G401.6 (cell line): Measurements from ENCODE around the gene ENOSF1.
"Not testable (repeated sequence)": the region's sequence is repeated elsewhere in the genome, so short reads cannot be mapped to it uniquely, and the experiment has no call there.

Experiments used
- FAIRE-seq: peaks from 2 replicates; lab custom pipeline; 2012; peaks lifted over from hg19 to GRCh38; lab: Jason Lieb, UNC

Gene ENOSF1

GRCh38 chr18:712401-713134, at the start of gene ENOSF1:
TSS of gene ENOSF1 (minus strand) at chr18:712630. CDS start at chr18:712587, 43 bp downstream.
- FAIRE-seq: no peak

GRCh38 chr18:759864-760263, 47.4 kb upstream of the ENOSF1 start:
- not testable (repeated sequence) for FAIRE-seq

- no peak for FAIRE-seq
Observed at GRCh38 chr18:755506-755905, 43.1 kb upstream of the ENOSF1 start.

- no peak for FAIRE-seq
Observed at GRCh38 chr18:754656-755055, 42.2 kb upstream of the ENOSF1 start.

GRCh38 chr18:750456-750855, 38.0 kb upstream of the ENOSF1 start:
- FAIRE-seq: no peak

GRCh38 chr18:744832-745597, 32.6 kb upstream of the ENOSF1 start:
- FAIRE-seq: no peak

GRCh38 chr18:741931-742512, 29.6 kb upstream of the ENOSF1 start:
- FAIRE-seq: peak; percentile 96

GRCh38 chr18:732371-732770, 19.9 kb upstream of the ENOSF1 start:
- no peak for FAIRE-seq

- no peak for FAIRE-seq
Observed at GRCh38 chr18:731185-731584, 18.8 kb upstream of the ENOSF1 start.

GRCh38 chr18:730692-731091, 18.3 kb upstream of the ENOSF1 start:
- FAIRE-seq: no peak

- FAIRE-seq: not testable (repeated sequence)
Observed at GRCh38 chr18:730120-730519, 17.7 kb upstream of the ENOSF1 start.

- FAIRE-seq: no peak
Observed at GRCh38 chr18:725646-726045, 13.2 kb upstream of the ENOSF1 start.

GRCh38 chr18:723541-724080, 11.2 kb upstream of the ENOSF1 start:
- FAIRE-seq: peak; percentile 60

GRCh38 chr18:717003-717402, 4.6 kb upstream of the ENOSF1 start:
- no peak for FAIRE-seq

GRCh38 chr18:715626-716025, 3.2 kb upstream of the ENOSF1 start:
- FAIRE-seq: no peak

GRCh38 chr18:713135-713490, 683 bp upstream of the ENOSF1 start:
- FAIRE-seq: no peak

GRCh38 chr18:711657-712400, 601 bp downstream of the ENOSF1 start:
- no peak for FAIRE-seq

GRCh38 chr18:711310-711656, 1.1 kb downstream of the ENOSF1 start:
- no peak for FAIRE-seq

GRCh38 chr18:710418-711300, 1.8 kb downstream of the ENOSF1 start:
- no peak for FAIRE-seq

- FAIRE-seq: no peak
Observed at GRCh38 chr18:709771-710170, 2.7 kb downstream of the ENOSF1 start.

- no peak for FAIRE-seq
Observed at GRCh38 chr18:708096-708495, 4.3 kb downstream of the ENOSF1 start.

- no peak for FAIRE-seq
Observed at GRCh38 chr18:706405-706804, 6.0 kb downstream of the ENOSF1 start.
